ENCODE measurements around the gene PCYT1A.
A peak's percentile ranks its signal among the peaks of the same experiment; 100 is the strongest.
"Not testable (repeated sequence)": the region's sequence is repeated elsewhere in the genome, so short reads cannot be mapped to it uniquely, and the experiment has no call there.

Gene PCYT1A

GRCh38 chr3:196186651-196187573, 100.6 kb downstream of the PCYT1A start:
- TF ChIP-seq TAF1 (IDR thresholded peaks at IDR 0.05; ENCODE audit: low read depth, low read length) = no peak
- TF ChIP-seq POLR2A (IDR thresholded peaks at IDR 0.05; ENCODE audit: low read depth, low read length) = no peak
- no peak for TF ChIP-seq PAX5 (IDR thresholded peaks at IDR 0.05; ENCODE audit: insufficient read depth, low read length, severe bottlenecking)
- peak; percentile 36; the same call in 1 of the 2 replicates for TF ChIP-seq SPI1 (IDR thresholded peaks at IDR 0.05; ENCODE audit: low read depth, low read length)
- TF ChIP-seq POLR2AphosphoS5 (IDR thresholded peaks at IDR 0.05; ENCODE audit: low read depth, low read length) = peak; percentile 46; the same call in 1 of the 2 replicates
- peak; percentile 43 for FAIRE-seq
- no peak for DNase-seq (ENCODE audit: insufficient read length, low spot score)

- DNase-seq (ENCODE audit: insufficient read length, low spot score) = no peak
- no peak for FAIRE-seq
- no peak for TF ChIP-seq TAF1 (IDR thresholded peaks at IDR 0.05; ENCODE audit: low read depth, low read length)
- no peak for TF ChIP-seq SPI1 (IDR thresholded peaks at IDR 0.05; ENCODE audit: low read depth, low read length)
- TF ChIP-seq POU2F2 (IDR thresholded peaks at IDR 0.05; ENCODE audit: low read depth, low read length) = no peak
- no peak for TF ChIP-seq POLR2A (IDR thresholded peaks at IDR 0.05; ENCODE audit: low read depth, low read length)
- no peak for TF ChIP-seq POLR2AphosphoS5 (IDR thresholded peaks at IDR 0.05; ENCODE audit: low read depth, low read length)
- no peak for TF ChIP-seq PAX5 (IDR thresholded peaks at IDR 0.05; ENCODE audit: insufficient read depth, low read length, severe bottlenecking)
These were observed 102.6 kb downstream of the PCYT1A start for GRCh38 chr3:196184881-196185280.

GRCh38 chr3:196184169-196184432, 103.4 kb downstream of the PCYT1A start:
- DNase-seq (ENCODE audit: insufficient read length, low spot score); FAIRE-seq: not testable (repeated sequence)

GRCh38 chr3:196181127-196181546, 106.4 kb downstream of the PCYT1A start:
- FAIRE-seq = peak; percentile 20
- DNase-seq (ENCODE audit: insufficient read length, low spot score) = no peak
- no peak for TF ChIP-seq POU2F2 (IDR thresholded peaks at IDR 0.05; ENCODE audit: low read depth, low read length)
- no peak for TF ChIP-seq PAX5 (IDR thresholded peaks at IDR 0.05; ENCODE audit: insufficient read depth, low read length, severe bottlenecking)
- TF ChIP-seq TAF1 (IDR thresholded peaks at IDR 0.05; ENCODE audit: low read depth, low read length) = no peak
- TF ChIP-seq POLR2AphosphoS5 (IDR thresholded peaks at IDR 0.05; ENCODE audit: low read depth, low read length) = no peak
- no peak for TF ChIP-seq SPI1 (IDR thresholded peaks at IDR 0.05; ENCODE audit: low read depth, low read length)
- no peak for TF ChIP-seq POLR2A (IDR thresholded peaks at IDR 0.05; ENCODE audit: low read depth, low read length)

GRCh38 chr3:196180346-196180745, 107.2 kb downstream of the PCYT1A start:
- DNase-seq (ENCODE audit: insufficient read length, low spot score) (no peak), FAIRE-seq (no peak)
- TF ChIP-seq POLR2AphosphoS5 (IDR thresholded peaks at IDR 0.05; ENCODE audit: low read depth, low read length) (no peak), TAF1 (IDR thresholded peaks at IDR 0.05; ENCODE audit: low read depth, low read length) (no peak), PAX5 (IDR thresholded peaks at IDR 0.05; ENCODE audit: insufficient read depth, low read length, severe bottlenecking) (no peak), SPI1 (IDR thresholded peaks at IDR 0.05; ENCODE audit: low read depth, low read length) (no peak), POU2F2 (IDR thresholded peaks at IDR 0.05; ENCODE audit: low read depth, low read length) (no peak), POLR2A (IDR thresholded peaks at IDR 0.05; ENCODE audit: low read depth, low read length) (no peak)
